Endothelial cell (in vitro differentiated cells): Measurements from ENCODE around the gene SORCS2. TPM values are rescaled to one million over a fixed set of nuclear protein-coding genes. Genes with fewer than 3 reads are reported as not detected.

ENCODE experiments used
- DNase-seq: peaks from one replicate; pipeline ENCODE4 v3.0.0; 2021; ENCODE audit warnings: low spot score
- H3K27ac Mint-ChIP-seq: one replicate; pipeline ENCODE4 v1.8.0; 2021; ENCODE audit warnings: mixed read lengths, inconsistent platforms; ENCODE audit not compliant: unreplicated experiment
- H3K27me3 Mint-ChIP-seq: one replicate; pipeline ENCODE4 v1.8.0; 2021; ENCODE audit warnings: mild to moderate bottlenecking, moderate library complexity, mixed read lengths, inconsistent platforms; ENCODE audit not compliant: unreplicated experiment
- H3K36me3 Mint-ChIP-seq: one replicate; pipeline ENCODE4 v1.8.0; 2021; ENCODE audit warnings: mild to moderate bottlenecking, low read depth, mixed read lengths, inconsistent platforms; ENCODE audit not compliant: unreplicated experiment
- H3K4me1 Mint-ChIP-seq: one replicate; pipeline ENCODE4 v1.8.0; 2021; ENCODE audit warnings: mild to moderate bottlenecking, mixed read lengths, inconsistent platforms; ENCODE audit not compliant: unreplicated experiment
- H3K4me3 Mint-ChIP-seq: one replicate; pipeline ENCODE4 v1.8.0; 2021; ENCODE audit warnings: mild to moderate bottlenecking, mixed read lengths, inconsistent platforms; ENCODE audit not compliant: unreplicated experiment
- H3K9me3 Mint-ChIP-seq: one replicate; pipeline ENCODE4 v1.8.0; 2021; ENCODE audit warnings: mixed read lengths, inconsistent platforms; ENCODE audit not compliant: unreplicated experiment
- total RNA-seq: library from RNA; stranded (reverse); fragmentation: NEBNext Ultra II Directional; extraction: Animal tissue kit (Norgen Biotek cat#: 25700); gene quantifications from one replicate; pipeline ENCODE4 v1.2.1, GENCODE V29; 2021; ENCODE audit not compliant: unreplicated experiment
- TF ChIP-seq, protein P1 (sequence below): fragments of 200-600 bp; sonication (generic); IDR thresholded peaks from one replicate; pipeline ENCODE4 v1.5.0; 2021; ENCODE audit warnings: antibody characterized with exemption; ENCODE audit not compliant: unreplicated experiment

The SORCS2 gene
- total RNA-seq, 1 donor from 2014 or later: 1.3 TPM

DNA sequence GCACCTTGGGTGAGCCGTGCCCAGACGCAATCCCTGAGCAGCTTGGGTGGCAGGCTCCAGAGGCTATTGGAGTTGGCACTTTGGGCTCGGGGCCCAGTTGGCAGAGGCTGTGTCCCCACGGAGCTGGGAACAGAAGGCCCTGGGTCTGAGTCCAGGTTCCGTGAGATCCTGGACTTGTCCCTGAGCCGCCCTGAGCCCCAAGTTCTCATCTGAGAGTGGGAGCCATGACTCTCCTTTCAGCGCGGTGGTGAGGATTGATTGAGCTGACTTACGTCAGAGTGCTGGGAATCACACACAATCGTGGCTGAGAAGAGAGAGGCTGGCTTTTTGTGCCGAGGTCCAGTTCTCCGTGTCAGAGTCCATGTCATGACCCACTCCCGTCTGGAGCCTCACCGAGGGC lies 144.4 kb downstream of the SORCS2 start:
- Mint-ChIP-seq H3K27me3 (peaks cover 10% of the 10 kb centered on the region), H3K9me3 (peaks cover 5% of the 10 kb centered on the region), H3K4me3 (no peak overlapping the region), H3K36me3 (peaks cover 5% of the 10 kb centered on the region), H3K27ac (no peak overlapping the region), H3K4me1 (peaks cover 3% of the 10 kb centered on the region)
- TF ChIP-seq, protein P1, sequence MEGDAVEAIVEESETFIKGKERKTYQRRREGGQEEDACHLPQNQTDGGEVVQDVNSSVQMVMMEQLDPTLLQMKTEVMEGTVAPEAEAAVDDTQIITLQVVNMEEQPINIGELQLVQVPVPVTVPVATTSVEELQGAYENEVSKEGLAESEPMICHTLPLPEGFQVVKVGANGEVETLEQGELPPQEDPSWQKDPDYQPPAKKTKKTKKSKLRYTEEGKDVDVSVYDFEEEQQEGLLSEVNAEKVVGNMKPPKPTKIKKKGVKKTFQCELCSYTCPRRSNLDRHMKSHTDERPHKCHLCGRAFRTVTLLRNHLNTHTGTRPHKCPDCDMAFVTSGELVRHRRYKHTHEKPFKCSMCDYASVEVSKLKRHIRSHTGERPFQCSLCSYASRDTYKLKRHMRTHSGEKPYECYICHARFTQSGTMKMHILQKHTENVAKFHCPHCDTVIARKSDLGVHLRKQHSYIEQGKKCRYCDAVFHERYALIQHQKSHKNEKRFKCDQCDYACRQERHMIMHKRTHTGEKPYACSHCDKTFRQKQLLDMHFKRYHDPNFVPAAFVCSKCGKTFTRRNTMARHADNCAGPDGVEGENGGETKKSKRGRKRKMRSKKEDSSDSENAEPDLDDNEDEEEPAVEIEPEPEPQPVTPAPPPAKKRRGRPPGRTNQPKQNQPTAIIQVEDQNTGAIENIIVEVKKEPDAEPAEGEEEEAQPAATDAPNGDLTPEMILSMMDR: no peak
- DNase-seq: no peak

DNA sequence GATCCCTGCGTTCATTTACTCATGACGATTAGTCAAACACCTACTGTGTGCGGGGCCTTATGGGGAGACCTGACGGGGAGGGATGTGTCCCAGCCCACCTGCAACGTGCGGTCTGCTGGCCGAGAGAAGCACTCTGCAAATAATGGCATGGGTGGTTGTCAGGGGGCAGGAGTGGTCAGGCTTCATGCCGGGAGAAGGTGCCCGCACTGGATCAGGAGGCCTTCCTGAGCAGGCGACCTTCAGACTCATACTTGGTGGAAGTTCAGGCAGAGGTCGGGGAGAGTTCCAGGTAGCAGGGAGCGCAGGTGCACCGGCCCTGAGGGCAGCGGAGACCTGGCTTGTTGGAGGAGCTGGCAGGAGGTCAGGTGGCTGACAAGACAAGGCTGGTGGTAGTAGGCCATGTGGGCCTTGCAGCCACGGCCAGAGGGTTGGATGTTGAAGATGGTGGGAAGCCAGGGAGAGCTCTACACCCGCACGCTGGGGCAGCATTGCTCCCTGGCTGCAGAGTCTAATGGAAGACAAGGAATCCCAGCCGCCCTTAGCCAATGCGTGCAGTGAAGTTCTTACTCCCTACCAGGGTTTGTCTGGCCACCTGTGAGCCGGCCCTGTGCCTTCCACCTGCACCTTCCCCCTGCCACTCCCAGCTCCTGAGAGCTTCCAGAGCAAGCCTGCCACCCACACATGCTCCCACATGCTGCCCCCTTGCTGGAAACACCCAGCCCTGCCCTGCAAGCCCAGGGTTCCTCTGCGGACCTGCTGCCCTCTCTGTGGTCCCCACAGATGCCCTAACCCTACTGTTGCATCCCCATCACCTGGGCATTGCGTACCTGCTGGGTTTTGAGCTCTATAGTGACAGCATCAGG lies 145.1 kb downstream of the SORCS2 start:
- peaks cover 3% of the 10 kb centered on the region for H3K4me1 Mint-ChIP-seq
- DNase-seq: no peak
- no peak overlapping the region for H3K27ac Mint-ChIP-seq
- peaks cover 5% of the 10 kb centered on the region for H3K36me3 Mint-ChIP-seq
- peaks cover 10% of the 10 kb centered on the region for H3K27me3 Mint-ChIP-seq
- TF ChIP-seq, protein P1: no peak
- H3K4me3 Mint-ChIP-seq: peak overlapping the region; percentile 56
- peaks cover 5% of the 10 kb centered on the region for H3K9me3 Mint-ChIP-seq

DNA sequence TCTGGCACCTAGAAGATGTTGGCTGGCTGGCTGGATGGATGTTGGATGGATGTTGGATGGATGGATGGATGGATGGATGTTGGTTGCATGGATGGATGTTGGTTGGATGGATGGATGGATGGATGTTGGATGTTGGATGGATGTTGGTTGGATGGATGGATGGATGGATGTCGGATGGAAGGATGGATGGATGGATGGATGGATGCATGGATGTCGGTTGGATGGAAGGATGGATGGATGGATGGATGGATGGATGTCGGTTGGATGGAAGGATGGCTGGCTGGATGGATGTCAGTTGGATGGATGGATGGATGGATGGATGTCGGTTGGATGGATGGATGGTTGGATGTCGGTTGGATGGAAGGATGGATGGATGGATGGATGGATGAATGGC lies 145.7 kb downstream of the SORCS2 start:
- TF ChIP-seq, protein P1: no peak
- peak overlapping the region; percentile 21 for H3K27ac Mint-ChIP-seq
- peaks cover 5% of the 10 kb centered on the region for H3K36me3 Mint-ChIP-seq
- H3K9me3 Mint-ChIP-seq: peaks cover 5% of the 10 kb centered on the region
- H3K4me3 Mint-ChIP-seq: peak overlapping the region; percentile 56
- H3K27me3 Mint-ChIP-seq: peaks cover 10% of the 10 kb centered on the region
- no peak for DNase-seq
- peaks cover 3% of the 10 kb centered on the region for H3K4me1 Mint-ChIP-seq

DNA sequence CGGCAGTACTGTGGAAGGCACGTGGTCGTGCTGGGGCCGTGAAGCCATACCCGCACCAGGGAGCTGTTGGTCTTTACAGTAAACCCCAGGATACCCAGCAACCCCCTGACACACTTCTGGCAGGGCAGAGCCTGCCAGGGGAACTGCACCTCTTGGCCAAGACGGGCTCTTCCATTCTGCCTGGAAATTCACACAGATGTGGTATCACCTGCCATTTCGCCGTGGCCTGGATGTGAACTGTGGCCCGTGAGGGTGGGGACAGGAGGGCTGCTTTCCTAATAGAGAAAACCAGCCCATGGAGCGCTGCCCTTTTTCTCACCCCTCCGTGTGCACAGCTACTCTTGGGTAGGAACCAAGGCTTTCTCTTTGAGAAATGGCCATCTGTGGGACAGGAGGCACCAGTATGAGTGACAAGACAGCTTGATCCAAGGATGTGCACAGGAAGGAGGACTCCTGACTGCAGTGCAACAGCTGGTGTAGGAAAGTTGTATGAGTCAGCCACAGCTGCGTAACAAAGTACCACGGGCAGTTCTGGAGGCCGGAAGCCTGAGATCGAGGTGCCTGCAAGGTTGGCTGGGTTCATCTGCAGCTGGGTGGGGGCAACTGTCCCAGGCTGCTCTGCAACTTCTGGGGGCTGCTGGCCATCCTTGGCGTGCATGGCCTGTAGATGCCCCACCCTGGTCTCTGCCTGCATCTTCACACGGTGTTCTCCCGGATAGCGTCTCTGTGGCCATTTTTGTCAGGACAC lies 146.7 kb downstream of the SORCS2 start:
- no peak overlapping the region for H3K27ac Mint-ChIP-seq
- no peak for DNase-seq
- peaks cover 10% of the 10 kb centered on the region for H3K27me3 Mint-ChIP-seq
- H3K36me3 Mint-ChIP-seq: peaks cover 5% of the 10 kb centered on the region
- no peak overlapping the region for H3K4me3 Mint-ChIP-seq
- TF ChIP-seq, protein P1: no peak
- peaks cover 3% of the 10 kb centered on the region for H3K4me1 Mint-ChIP-seq
- peaks cover 5% of the 10 kb centered on the region for H3K9me3 Mint-ChIP-seq
